ENCODE data around the gene SIAH2. TPM values are rescaled to one million over a fixed set of nuclear protein-coding genes. Genes with fewer than 3 reads are reported as not detected.
A peak's percentile ranks its signal among the peaks of the same experiment; 100 is the strongest.

The SIAH2 gene
- total and polyA plus RNA-seq, 9 of the 15 experiments (the other 6 are each of a cell fraction or from before 2014, with no cell fraction given), result 4.8 to 39.0 (median 29.9) TPM

- TF ChIP-seq SLC30A9 (CRISPR knock-in tag; IDR thresholded peaks at IDR 0.05) (no peak), SAFB2 (IDR thresholded peaks at IDR 0.05; ENCODE audit: borderline replicate concordance, low read depth, low read length, severe bottlenecking) (no peak), ADNP (tag; IDR thresholded peaks at IDR 0.05) (peak; percentile 54; the same call in 1 of the 2 replicates), KDM1A (IDR thresholded peaks at IDR 0.05) (peak; percentile 54 to 71), GABPB2 (CRISPR knock-in tag; conservative IDR thresholded peaks at IDR 0.05) (no peak), ZBTB33 (CRISPR knock-in tag; IDR thresholded peaks at IDR 0.05) (no peak), ZMIZ1 (IDR thresholded peaks at IDR 0.05; ENCODE audit: low read depth in 2 of 2, low read length in 2 of 2) (peak in 1 of 2 experiments; percentile 90; a peak in 2 of 4 replicates), ZNF395 (CRISPR knock-in tag; IDR thresholded peaks at IDR 0.05) (peak; percentile 73; the same call in 1 of the 2 replicates), SIX5 (IDR thresholded peaks at IDR 0.05; ENCODE audit: borderline replicate concordance in 1 of 2, insufficient read depth in 1 of 2, low read depth in 1 of 2, low read length in 2 of 2) (no peak), GTF2F1 (IDR thresholded peaks at IDR 0.05; ENCODE audit: low read depth, low read length) (no peak), RFX7 (CRISPR knock-in tag; IDR thresholded peaks at IDR 0.05) (no peak), CAMTA2 (CRISPR knock-in tag; conservative IDR thresholded peaks at IDR 0.05) (no peak), NEUROD1 (IDR thresholded peaks at IDR 0.05; ENCODE audit: borderline replicate concordance, low read depth, low read length, partially characterized antibody) (peak; percentile 67), DACH1 (IDR thresholded peaks at IDR 0.05; ENCODE audit: partially characterized antibody) (no peak), SRSF3 (IDR thresholded peaks at IDR 0.05; ENCODE audit: insufficient read depth, low read length) (no peak), ZNF124 (CRISPR knock-in tag; IDR thresholded peaks at IDR 0.05) (no peak), PKNOX1 (IDR thresholded peaks at IDR 0.05) (no peak), NR2C1 (IDR thresholded peaks at IDR 0.05) (no peak), NR2C1 (tag; IDR thresholded peaks at IDR 0.05) (no peak), ZNF134 (CRISPR knock-in tag; conservative IDR thresholded peaks at IDR 0.05) (no peak)
These were observed 33.1 kb downstream of the SIAH2 start (continued) for GRCh38 chr3:150729682-150730360.
